T-helper 1 cell treated with Interleukin-12 subunit alpha and Interleukin-12 subunit beta and Interleukin-4 antibody, amounts not matched to agents 30 ng/mL and 1 ng/mL, for 36 hours (primary cell): ENCODE results near the gene ARHGAP22. TPM values are rescaled to one million over a fixed set of nuclear protein-coding genes. Genes with fewer than 3 reads are reported as not detected.

Source experiments
- intact Hi-C: fragments of 100-400 bp; cut with micrococcal nuclease; formaldehyde crosslinking; loops from one replicate; pipeline ENCODE4 v1.15.1; 2024
- total RNA-seq: library from RNA; stranded (reverse); gene quantifications from 2 replicates; pipeline ENCODE4 v1.2.3, GENCODE V29; 2022

Gene ARHGAP22
- total RNA-seq, 1 donor from 2014 or later: not detected

DNA sequence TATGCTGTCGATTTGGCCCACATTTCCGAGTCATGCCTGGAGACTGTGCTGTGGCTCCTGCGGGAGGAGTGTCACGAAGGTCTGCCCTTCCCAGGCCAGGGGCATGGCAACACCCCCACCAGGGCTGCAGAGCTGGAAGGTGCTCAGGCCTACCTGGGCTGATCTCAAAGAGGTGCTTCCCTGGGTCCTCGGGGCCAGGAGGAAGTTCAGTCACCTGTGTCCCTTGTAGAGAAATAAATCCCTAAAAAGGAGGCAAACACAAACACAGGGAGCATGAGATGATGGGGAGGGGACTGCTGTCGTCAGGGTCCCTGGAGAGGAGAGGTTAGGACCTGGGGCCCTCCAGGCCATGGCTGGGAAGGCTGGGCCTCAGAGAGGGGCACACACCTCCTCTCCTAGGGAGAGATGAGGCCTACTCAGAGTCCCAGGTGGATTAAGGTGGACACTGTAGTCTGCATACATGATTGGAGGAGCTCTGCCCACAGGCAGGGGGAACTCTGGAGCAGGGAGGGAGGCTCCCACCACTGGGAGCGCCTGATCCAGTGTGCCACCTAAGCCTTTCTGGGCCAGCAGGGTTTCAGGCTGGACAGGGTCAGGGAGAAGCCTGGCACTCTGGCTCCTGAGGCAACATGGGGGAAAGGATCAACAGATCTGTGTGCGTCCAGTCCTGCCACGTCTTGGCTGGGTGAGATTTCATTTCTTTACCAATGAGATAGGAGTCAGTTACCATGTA is 49.4 kb downstream of the ARHGAP22 start:
- intact Hi-C loops: no loop called here

DNA sequence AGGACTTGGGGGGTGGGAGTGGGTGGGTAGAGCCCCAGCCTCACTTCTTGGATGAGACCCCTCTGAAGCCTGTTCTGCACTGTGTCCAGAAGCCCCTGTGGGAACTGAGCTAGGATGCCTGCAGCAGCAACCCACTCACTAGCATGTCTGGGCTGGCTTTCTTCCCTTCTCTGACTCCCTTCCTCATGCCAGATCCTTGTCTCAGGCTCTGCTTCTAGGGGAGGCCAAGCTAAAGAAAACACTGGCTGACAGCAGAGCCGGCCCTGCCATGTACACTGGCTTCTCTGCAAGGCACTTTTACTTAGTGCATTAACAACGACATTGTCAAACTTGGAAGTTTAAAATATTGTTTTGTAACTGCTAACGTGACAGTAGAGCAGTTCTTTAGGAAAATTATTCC is 50.2 kb downstream of the ARHGAP22 start:
- intact Hi-C loops: loop anchor here (5.0 kb wide), 1 partner anchor 192 kb away; no protein-coding TSS in a partner anchor

DNA sequence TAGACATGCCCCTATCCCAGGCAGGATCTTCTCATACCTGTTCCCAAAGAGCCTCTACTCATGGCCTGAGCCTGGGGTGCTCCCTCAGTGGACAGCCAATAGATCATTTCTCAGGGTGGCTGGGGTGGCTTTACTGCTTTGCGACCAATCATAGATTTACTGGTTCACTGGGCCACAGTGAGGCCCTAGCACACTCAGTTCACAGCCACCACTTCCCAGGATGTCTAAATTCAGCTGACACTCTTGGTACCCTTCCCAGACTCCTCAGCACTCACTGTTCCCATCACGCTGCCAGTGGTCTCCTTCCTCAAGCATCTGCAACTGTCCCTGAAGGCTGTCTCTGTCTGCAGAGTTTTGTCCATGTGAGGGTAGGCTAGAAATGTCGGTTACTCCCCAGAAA is 50.6 kb downstream of the ARHGAP22 start:
- intact Hi-C loops: loop anchor here (5.0 kb wide), 1 partner anchor 192 kb away; no protein-coding TSS in a partner anchor

DNA sequence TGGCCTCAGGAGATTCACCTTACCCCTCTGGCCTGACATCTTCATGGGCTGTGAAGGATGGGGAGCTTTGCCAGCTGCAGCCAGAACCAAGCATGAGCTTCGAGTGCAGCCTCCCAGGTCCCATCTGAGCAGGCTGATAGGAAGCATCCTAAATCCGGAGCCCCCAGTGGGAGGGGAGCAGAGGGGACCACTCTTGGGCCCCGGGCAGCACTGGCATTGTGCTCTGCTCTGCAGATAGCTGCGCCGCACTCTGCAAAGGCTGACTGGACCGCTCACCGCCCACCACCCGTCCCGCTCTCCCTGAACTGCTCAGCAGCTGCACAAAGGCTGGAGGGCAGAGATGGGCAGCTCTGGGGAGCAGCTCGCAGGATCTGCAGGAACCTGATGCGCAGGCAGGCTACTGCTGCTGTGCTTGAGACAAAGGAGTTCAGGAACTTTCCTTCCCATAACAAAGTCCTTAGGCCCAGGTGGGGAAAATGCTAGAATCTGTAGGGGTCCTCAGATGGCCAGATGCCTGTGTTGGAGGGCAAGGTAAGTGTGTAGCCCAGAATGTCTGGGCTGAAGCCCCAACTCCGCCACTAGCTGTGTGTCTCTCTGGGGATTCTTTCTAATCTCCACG is 51.8 kb downstream of the ARHGAP22 start:
- intact Hi-C loops: loop anchor here (1.0 to 5.0 kb wide), 2 partner anchors 103 to 191 kb away; no protein-coding TSS in a partner anchor

DNA sequence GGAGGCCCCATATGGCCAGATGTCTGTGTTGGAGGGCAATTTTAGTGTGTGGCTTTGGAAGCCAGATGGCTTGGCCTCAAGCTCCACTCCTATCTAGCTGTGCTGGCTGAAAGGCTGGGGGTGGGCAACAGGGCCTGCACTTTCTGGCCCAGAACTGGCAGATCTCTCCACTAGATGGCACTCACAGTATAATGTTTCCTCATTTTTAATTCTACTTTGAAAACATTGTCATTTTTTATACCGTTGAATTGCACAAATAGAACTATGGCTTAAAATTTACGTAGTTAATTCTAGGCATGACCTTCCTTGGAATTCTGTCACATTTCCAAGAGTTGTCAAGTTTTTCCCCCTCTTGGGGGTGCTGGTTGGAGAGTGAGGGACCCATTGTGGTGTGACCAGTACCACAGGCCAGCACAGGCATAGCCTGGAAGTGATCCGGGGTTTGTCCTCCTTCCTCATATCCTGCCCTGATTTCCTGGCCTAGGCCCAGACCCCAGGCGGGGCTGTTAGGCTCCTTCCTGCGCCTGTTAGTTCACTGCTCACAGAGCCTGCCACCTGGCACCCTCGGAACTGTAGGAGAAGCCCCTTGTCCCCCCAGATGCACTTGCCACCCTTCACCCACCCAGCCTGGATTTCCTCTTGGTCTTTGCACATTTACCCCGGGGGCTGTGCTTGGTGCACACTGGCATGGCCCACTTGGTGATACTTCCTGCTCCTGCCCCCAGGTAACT is 52.8 kb downstream of the ARHGAP22 start:
- intact Hi-C loops: loop anchor here (1.0 to 5.0 kb wide), 2 partner anchors 104 to 190 kb away; no protein-coding TSS in a partner anchor

DNA sequence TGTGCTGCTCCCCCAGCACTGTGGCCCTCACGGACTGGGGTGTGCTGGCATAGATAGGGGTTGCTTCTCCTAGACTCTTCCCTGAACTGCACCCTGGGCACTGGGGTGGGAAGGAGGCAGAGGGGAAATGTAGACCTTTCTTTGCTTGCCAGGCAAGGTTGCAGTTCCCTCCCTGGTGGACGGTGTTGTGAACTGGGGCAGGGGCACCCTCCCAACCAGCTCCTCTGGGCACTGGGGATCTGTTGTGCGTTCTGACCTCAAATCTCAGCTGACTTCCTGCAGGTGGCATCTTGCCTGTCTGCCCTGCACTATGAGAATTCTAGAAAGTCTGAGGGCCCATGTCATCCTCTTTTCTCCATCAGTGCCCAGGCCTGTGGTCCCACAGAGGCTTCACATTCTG is 53.9 kb downstream of the ARHGAP22 start:
- intact Hi-C loops: loop anchor here (5.0 kb wide), 1 partner anchor 189 kb away; no protein-coding TSS in a partner anchor

DNA sequence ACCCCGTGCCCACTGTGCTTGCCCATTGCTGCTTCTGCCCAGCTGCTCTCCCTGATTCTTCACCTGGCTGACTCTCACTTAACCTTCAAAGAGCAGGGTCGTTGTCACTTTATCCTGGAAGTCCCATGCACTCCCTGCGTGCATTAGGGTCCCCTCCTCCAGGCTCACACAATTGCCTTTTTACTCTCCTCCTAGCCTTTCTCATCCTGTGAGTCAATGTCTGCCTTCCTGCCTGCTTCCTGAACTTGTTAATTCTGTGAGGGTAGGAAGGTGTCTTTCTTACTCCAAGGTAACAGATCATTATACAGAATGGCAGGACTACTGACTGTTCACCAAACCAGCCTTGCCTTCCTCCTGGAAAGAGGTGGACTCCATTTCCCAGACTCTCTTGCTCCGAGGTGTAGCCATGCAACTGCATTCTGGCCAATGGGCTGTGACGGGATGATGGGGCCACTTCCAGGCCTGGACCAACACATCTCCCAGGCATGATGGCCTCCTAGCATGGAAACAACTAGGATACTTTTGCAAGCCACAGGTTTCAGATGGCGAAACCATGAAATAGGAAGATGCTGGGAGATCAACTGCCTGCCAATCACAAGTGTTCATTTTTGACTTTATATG is 54.7 kb downstream of the ARHGAP22 start:
- intact Hi-C loops: loop anchor here (5.0 kb wide), 1 partner anchor 188 kb away; no protein-coding TSS in a partner anchor

DNA sequence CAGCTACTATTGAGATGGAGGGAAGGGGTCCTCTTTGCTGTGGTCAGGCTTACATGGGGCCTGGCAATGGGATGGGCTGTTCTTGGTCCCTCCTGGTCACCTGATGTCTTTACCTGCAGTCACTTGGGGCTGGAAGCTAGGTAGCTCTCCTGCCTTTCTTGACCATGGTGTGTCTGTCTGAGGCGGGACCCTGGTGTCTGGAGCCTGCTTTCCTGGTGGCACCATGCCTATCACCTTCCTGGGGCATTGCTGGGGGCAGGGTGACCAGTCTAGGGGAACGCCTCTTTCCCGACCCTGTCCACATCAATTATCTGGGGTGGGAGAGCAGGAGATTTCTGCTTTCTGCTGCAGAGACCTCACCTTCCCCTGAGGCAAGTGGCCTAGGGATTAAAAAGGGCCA is 55.6 kb downstream of the ARHGAP22 start:
- intact Hi-C loops: no loop called here

DNA sequence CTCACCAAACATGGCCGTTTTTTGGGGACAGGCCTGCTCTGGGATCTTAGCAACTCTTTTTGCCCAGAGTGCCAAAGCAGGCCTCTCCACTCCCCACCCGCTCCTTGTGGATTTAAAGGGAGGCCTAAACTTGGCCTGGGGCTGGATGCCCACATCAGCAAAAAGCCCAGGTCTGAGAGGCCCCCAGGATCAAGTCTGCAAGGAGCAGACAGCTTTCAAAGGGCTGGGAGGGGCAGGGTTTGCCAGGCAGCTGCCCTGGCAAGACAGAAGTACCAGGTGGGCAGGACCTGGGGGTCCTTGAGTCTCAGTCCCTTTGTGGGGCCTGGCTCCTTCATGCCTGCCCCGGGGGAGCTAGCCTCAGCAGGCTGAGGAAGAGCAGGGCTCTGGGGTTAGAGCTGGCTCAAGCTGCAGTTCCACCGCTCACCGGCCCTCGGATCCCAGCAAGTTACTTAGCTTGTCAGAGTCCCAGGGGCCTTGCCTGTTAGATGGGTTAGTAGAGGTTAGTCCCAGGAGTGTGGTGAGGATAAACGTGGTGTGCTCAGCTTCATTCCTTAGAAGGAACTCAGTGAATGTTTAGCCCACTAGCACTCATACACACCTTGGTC is 56.2 kb downstream of the ARHGAP22 start:
- intact Hi-C loops: no loop called here

DNA sequence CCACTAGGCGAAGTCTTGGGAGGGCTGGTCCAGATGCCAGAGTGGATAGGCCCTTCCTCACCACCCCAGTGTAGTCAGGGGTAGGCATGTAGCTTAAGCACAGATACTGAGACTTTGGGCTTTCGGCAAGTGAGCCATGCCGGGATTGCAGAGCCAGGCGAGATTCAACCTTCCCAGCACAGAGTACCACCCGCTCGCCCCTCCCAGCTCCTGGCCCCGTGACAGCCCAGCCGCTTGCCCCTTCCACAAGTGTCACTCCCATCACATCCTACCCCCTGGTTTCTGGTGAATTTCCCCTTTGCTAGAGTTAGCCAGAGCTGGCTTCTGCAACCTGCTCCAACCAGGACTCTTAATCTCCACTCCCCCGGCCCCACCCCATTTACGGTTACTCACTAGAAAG is 56.9 kb downstream of the ARHGAP22 start:
- intact Hi-C loops: no loop called here

DNA sequence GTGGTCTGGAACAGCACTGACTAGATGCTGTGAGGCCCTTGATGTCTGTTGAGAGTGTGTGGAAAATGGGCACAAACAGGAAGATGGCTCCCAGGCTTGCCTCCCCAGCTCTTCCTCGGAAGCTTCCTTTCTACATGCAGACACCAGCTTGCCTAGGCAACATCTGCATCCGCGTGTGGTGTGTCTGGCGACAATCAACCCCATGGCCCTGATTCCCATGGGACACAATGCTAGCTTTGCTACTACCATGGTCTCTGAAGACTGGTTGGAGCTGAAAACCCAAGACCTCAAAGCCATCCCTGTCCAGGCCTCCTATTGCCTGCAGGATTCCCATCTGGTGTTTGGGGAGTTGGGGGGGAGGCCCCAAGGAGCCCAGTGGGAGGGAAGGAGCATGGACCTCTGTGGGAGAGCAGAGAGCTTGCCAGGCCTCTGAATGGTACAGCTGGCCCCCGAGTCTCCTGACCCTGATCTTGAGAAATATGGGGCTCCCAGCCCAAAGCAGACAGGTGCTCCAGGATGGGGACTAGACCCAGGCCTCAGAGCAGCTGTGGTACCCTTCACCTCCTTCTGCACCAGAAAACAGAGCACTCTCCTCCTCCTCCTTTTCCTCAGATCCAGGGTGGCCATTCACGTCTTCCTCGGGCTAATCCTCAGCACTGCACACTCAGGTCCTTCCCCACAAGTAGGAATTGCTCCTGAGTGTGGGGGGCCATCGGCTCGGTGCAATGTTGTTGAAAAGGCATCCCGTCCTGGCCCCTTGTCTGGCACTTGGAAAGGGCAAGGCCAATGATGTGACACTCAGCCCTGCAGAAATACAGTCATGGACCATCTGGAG is 57.6 kb downstream of the ARHGAP22 start:
- intact Hi-C loops: no loop called here

DNA sequence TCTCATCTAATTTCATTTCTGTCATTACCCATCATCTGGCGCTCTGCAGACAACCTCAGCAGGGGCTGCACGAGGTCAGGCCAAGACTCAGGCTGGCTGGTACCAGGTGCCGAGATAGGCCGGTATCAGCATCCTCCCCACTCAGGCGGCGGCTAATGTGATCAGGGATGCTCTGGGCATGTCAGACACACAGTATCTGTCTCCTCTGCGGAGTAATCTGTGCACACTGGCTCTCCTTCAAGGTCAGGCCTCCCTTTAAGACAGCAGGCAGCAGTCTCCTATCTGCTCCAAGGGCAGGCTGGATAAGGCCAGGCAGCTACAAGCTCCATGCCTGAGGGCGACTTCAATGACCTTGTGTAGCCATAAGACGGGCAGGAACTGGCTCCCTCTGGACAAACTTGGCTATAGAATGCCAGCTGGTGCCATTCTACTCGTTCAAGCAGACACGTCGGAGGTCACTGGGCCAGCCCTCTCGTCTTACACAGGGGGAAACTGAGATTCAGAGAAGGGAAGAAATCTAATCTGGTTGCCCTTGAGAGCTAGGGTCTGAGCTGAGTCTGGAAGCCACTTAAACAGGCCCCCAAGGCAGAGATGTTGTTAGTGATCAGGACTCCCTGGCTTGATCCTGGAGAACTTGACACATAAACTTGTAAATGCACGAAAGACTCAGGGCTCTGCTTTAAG is 59.3 kb downstream of the ARHGAP22 start:
- intact Hi-C loops: no loop called here

DNA sequence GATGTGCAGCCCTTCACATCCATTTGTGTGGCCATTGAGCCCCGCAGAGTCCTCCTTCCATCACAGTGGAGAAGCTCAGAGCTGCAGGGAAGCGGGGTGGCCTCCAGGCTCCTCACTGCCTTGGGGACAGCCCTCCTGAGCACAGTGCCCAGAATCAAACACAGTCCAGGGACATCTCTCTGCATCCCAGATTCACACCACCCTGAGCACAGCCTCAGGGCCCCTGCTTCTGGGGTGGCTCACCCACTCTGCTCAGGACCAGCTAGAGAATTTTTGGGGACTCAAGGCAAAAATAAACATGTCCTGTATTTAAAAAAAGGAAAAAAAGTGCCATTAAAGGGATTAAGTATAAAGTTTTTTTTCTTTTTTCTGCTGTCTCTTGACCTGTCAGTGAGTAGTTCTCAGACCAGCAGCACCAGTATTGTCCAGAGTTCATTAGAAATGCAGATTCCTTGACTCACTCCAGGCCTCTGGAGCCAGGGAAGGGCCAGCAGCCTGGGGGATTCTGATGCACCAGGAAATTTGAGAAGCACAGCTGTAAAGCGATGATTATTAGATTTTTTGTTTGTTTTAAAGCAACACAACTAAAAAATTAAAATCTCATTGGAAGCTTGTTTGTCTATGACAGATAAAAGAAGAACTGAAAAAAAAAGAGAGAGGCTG is 61.6 kb downstream of the ARHGAP22 start:
- intact Hi-C loops: no loop called here

DNA sequence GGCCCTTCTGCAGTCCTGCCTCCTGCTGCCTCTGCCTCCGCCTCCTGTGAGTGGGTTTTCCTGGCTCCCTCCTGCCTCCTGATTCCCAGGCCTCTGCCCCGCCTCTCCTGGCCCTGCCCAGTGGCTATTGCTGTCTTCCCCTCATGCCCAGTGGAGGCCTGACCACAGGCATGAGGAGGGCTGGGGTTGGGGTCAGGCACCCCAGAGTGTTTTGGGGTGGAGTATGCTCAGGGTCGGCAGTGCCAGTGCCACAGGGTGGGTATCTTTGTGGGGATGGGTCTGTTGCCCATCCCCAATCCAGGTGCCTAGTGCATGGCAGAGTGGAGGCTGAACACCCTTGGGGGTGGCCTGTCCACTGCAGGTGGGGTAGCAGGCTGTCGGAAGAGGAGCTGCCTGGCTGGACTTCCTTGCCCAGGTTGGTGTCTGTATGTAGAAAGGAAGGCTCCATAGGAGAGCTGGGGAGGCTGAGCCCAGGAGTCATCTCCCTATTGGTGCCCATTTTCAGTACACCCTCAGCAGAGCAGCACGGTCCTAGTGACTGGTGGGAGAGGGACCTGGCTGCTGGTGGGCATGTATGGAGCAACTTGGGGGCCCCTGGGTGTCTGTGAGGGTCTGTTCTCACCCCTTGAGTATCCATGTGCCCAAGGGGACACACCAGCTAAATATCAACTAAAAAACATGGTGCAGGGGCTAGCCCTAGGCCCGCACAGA is 62.2 kb downstream of the ARHGAP22 start:
- intact Hi-C loops: no loop called here

DNA sequence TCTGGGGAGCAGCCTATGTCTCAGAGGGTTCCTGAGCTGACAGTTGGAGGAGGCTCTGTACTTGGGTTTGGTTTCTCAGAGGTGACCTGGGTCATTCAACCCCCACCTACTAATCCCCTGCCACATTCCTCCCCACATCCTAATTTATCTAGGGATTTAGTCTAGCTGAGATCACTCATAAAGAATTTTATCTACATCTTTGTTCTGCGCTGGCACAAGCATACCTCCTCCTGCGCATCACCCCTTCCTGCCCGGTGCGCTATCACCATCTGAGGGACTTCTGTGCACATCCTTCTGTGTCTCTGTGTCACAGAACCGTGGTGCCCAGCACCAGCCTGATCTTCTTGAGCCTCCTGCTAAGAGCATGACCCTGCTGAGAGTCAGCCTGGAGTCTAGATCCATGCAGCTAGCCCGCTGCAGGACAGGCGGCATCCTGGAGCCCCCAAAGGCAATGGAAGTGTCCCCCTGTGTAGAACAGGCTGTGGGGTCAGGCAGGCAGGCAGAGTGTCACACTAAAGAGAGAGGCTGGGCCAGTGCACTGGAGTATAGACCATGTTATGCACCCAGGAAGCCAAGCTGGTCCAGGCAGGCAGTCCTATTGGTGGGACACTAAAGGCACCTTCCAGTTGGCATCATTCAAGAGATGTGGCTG is 63.6 kb downstream of the ARHGAP22 start:
- intact Hi-C loops: no loop called here

DNA sequence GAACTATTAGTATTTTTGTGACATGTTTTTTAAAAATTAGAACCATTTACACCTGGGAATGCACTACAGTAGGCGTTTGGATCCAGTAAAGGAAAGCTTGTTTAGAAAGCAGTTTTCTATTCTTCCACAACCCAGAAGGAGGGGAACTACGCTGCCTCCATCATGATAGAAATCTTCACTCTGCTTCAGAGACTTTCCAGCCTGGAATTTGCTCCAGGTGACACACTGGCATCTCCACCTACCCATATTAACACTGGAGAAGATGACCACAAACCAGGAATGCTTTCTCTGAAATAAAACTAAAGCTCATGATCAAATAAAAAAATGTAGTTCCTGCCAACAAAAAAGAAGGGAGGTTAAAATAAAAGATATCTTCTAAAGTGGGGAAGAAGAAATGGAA is 66.3 kb downstream of the ARHGAP22 start:
- intact Hi-C loops: no loop called here

DNA sequence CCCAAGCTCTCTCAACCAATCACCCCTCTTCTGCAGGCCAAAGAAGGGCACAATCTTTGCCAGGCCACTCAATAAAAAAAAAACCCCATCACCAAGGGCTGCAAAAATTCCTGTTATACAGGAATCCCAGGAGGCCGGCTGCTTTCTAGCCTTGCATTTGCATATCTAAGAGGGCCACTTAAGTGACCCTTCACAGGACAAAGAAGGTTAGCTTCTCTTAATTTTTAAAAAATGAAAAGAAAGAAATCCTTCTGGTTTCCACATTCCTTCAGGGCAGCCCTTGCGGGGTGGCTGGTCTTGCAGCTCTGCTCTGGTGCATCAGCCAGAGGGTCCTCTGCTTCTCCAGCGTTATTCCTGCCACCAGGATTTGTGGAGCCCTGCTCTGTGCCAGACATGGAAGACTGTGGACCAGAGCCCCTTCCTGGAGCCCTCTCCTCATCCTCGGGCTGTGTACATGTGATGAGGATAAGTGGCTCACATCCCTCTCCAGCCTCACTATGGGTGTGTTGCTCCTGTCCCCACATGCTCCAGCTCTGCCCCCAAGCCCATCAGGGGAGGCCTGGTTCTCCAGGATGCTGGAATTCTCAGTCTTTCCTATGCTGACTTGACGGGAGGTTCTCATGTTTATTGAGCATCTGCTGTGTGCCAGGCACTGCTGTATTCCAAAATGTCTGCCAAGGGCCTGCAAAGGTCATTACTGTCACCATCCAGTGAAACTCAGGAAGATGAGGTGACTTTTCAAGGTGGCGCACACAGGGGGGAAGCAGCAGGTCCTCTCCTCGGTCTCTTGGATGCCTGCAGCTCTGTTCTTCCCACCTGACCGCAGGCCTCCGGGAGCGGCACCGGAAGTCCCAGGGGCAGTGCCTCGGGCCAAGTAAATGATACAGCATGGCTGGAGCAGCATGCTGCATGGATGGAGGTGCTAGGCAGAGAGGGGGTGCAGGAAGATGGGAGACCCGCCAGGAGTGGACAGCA is 67.7 kb downstream of the ARHGAP22 start:
- intact Hi-C loops: no loop called here
